CD4-positive, CD25-positive, alpha-beta regulatory T cell (primary cell): Measurements from ENCODE around the gene ADH1C. TPM values are rescaled to one million over a fixed set of nuclear protein-coding genes. Genes with fewer than 3 reads are reported as not detected.
"Not testable (repeated sequence)": the region's sequence is repeated elsewhere in the genome, so short reads cannot be mapped to it uniquely, and the experiment has no call there.

Experiments
- ATAC-seq, 2 donors: fragments of 150-1000 bp; cut with Tn5 transposase; one replicate each; pipeline ENCODE4 v1.10.0; 2021; ENCODE audit warnings: low read depth in 2 of 2, moderate number of reproducible peaks in 2 of 2, moderate library complexity in 1 of 2
- DNase-seq, 3 donors: peaks; one replicate each; pipeline versions ENCODE4 v3.0.0 to v3.0.0-alpha.2; 2012 to 2022; ENCODE audit warnings: mixed read lengths in 1 of 3
- H3K27ac ChIP-seq: one replicate; pipeline ENCODE4 v1.7.0; 2013; ENCODE audit warnings: mild to moderate bottlenecking, low read length; ENCODE audit not compliant: insufficient read depth, poor library complexity, severe bottlenecking
- H3K27me3 ChIP-seq: one replicate; pipeline ENCODE4 v1.7.0; 2013; ENCODE audit warnings: low read length; ENCODE audit not compliant: control insufficient read depth, insufficient read depth
- H3K36me3 ChIP-seq: one replicate; pipeline ENCODE4 v1.7.0; 2013; ENCODE audit warnings: mild to moderate bottlenecking, low read length, moderate library complexity; ENCODE audit not compliant: control insufficient read depth, insufficient read depth
- H3K4me1 ChIP-seq: 2 replicates; pipeline ENCODE4 v1.7.0; 2013; ENCODE audit warnings: mild to moderate bottlenecking, low read length; ENCODE audit not compliant: insufficient read depth, control insufficient read depth, poor library complexity, severe bottlenecking
- H3K4me3 ChIP-seq: one replicate; pipeline ENCODE4 v1.7.0; 2013; ENCODE audit warnings: low read depth, mild to moderate bottlenecking, low read length, moderate library complexity
- H3K9me3 ChIP-seq, 2 experiments: 1 replicate in 1 of 2; 2 replicates in 1 of 2; pipeline ENCODE4 v1.7.0; 2013; ENCODE audit warnings: low read length in 2 of 2, mild to moderate bottlenecking in 1 of 2, moderate library complexity in 1 of 2; ENCODE audit not compliant: control insufficient read depth in 2 of 2
- H3K27ac Mint-ChIP-seq, 3 donors: one replicate each; pipeline ENCODE4 v1.8.0; 2020 to 2022; ENCODE audit warnings: mild to moderate bottlenecking in 3 of 3, mixed read lengths in 3 of 3, moderate library complexity in 2 of 3
- H3K27me3 Mint-ChIP-seq: one replicate; pipeline ENCODE4 v1.8.0; 2022; ENCODE audit warnings: mild to moderate bottlenecking, mixed read lengths
- H3K36me3 Mint-ChIP-seq: one replicate; pipeline ENCODE4 v1.8.0; 2020; ENCODE audit warnings: mixed read lengths
- H3K4me1 Mint-ChIP-seq, 4 donors: one replicate each; pipeline ENCODE4 v1.8.0; 2020 to 2022; ENCODE audit warnings: mixed read lengths in 4 of 4, mild to moderate bottlenecking in 1 of 4
- H3K4me3 Mint-ChIP-seq, 4 donors: one replicate each; pipeline ENCODE4 v1.8.0; 2020 to 2022; ENCODE audit warnings: mild to moderate bottlenecking in 4 of 4, mixed read lengths in 4 of 4, moderate library complexity in 3 of 4
- H3K9me3 Mint-ChIP-seq, 7 donors: one replicate each; pipeline ENCODE4 v1.8.0; 2020 to 2022; ENCODE audit warnings: mixed read lengths in 7 of 7, mild to moderate bottlenecking in 3 of 7, moderate library complexity in 2 of 7
- polyA plus RNA-seq, 4 donors: library from polyadenylated mRNA; unstranded; fragments of 300-500 nt; fragmentation: Illumina TruSeq; gene quantifications; one replicate each; pipeline ENCODE4 v1.2.3, GENCODE V29; 2021
- total RNA-seq: library from RNA; stranded (reverse); gene quantifications from one replicate; pipeline ENCODE4 v1.2.3, GENCODE V29; 2022

Gene ADH1C
- total and polyA plus RNA-seq, 5 donors from 2014 or later = not detected

DNA sequence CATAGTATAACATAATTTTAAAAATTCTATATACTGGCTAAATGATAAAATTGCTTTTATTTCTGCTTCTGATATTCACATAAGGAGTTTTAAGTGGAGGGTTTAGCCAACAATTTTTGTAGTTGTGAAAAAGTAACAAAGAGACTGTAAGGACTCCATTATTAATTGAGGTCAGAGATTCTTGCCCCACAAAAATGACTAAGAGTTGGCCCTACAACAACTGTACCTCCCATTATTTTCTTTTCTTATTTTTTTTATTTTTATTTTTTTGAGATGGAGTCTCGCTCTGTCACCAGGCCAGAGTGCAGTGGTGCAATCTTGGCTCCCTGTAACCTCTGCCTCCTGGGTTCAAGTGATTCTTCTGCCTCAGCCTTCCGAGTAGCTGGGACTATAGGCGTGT lies 21.9 kb downstream of the ADH1C start:
- Mint-ChIP-seq H3K27ac (peak overlapping the region in 1 of 3 donors; percentile 24), H3K4me1 (no peaks in the 10 kb centered on the region), H3K4me3 (no peak overlapping the region)

DNA sequence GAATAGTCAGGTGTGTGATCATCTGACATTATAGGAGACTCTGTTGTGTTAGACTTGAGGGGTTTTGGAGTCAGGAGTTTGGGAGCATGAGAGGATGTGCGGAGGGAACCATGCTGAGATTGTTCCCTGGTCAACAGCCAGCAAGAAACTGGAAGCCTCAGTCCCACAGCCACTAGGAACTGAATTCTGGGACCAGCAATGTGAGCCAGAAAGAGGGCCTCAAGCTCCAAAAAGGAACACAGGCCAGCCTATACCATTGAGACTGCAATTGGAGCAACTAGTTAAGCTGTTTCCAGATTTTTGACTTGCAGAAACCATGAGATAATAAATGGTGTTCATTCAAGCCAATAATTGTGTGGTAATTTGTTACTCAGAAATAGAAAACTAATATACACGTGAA lies 22.7 kb downstream of the ADH1C start:
- DNase-seq = no peak
- no peaks in the 10 kb centered on the region for H3K36me3 Mint-ChIP-seq

More for the DNA sequence above, 21.9 kb downstream of the ADH1C start:
- Mint-ChIP-seq H3K36me3 (no peaks in the 10 kb centered on the region), H3K9me3 (peaks cover 0 to 4% (median 2%) of the 10 kb centered on the region in 7 donors), H3K27me3 (no peaks in the 10 kb centered on the region)
- no peaks in the 10 kb centered on the region for H3K27me3 ChIP-seq
- no peaks in the 10 kb centered on the region for H3K36me3 ChIP-seq
- H3K27ac ChIP-seq = no peak overlapping the region
- H3K4me3 ChIP-seq = no peak overlapping the region
- ATAC-seq (no peak), DNase-seq (no peak)
- no peaks in the 10 kb centered on the region for H3K9me3 ChIP-seq
- H3K4me1 ChIP-seq = no peaks in the 10 kb centered on the region

DNA sequence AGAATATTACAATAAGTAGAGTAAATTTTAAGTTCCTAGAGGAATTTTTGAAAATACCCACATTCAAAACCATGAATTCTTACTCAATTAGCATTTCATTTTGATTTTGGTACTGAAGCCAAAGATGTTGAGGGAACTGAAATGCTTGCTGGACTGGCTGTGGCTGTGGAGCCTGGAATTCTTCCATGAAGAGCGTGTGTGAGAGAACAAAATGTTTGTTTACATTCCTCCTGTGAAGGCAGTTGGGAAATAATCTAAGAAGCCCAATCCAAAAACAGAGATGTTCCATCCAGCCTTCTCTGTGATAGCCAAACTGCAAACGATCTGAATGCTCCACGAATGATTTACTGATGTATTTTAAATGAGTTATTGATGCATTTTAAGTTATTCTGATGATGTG lies 27.6 kb downstream of the ADH1C start:
- no peak for DNase-seq
- no peak overlapping the region for H3K4me3 Mint-ChIP-seq
- H3K4me1 Mint-ChIP-seq = no peaks in the 10 kb centered on the region
- no peaks in the 10 kb centered on the region for H3K27me3 Mint-ChIP-seq
- no peak for ATAC-seq
- H3K27ac Mint-ChIP-seq = no peak overlapping the region
- Histone ChIP-seq H3K9me3 (no peaks in the 10 kb centered on the region), H3K36me3 (no peaks in the 10 kb centered on the region), H3K27me3 (no peaks in the 10 kb centered on the region), H3K4me1 (no peaks in the 10 kb centered on the region), H3K4me3 (no peak overlapping the region), H3K27ac (no peak overlapping the region)
- H3K36me3 Mint-ChIP-seq = no peaks in the 10 kb centered on the region
- peaks cover 0 to 3% (median 0%) of the 10 kb centered on the region in 7 donors for H3K9me3 Mint-ChIP-seq

More for the DNA sequence above, 22.7 kb downstream of the ADH1C start:
- no peaks in the 10 kb centered on the region for H3K27me3 ChIP-seq
- H3K4me1 Mint-ChIP-seq = no peaks in the 10 kb centered on the region
- H3K27ac Mint-ChIP-seq = no peak overlapping the region
- no peak overlapping the region for H3K4me3 ChIP-seq
- H3K9me3 ChIP-seq = no peaks in the 10 kb centered on the region
- H3K4me3 Mint-ChIP-seq = no peak overlapping the region
- no peak overlapping the region for H3K27ac ChIP-seq
- no peaks in the 10 kb centered on the region for H3K27me3 Mint-ChIP-seq
- peaks cover 0 to 4% (median 2%) of the 10 kb centered on the region in 7 donors for H3K9me3 Mint-ChIP-seq
- H3K4me1 ChIP-seq = no peaks in the 10 kb centered on the region
- ATAC-seq = no peak
- H3K36me3 ChIP-seq = no peaks in the 10 kb centered on the region

DNA sequence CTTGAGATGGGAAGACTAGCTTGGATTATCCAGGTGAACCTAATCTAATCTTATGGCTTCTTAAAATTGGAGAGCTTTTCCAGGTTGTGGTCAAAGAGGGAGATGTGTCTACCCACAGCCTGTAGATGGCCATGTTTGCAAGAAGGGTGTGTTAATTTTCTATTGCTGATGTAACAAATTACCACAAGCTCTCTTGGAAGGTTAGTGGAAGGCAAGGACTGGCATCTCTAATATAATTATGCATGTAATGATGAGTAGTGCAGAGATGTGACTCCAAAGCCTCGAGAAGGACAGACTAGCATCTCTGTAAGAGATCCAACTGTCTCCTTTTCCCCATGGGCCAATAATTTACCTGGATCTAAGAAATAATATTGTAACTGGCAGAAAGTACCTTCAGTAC lies 28.2 kb downstream of the ADH1C start:
- DNase-seq (no peak), ATAC-seq (no peak)
- Histone ChIP-seq H3K27me3 (no peaks in the 10 kb centered on the region), H3K36me3 (no peaks in the 10 kb centered on the region), H3K27ac (no peak overlapping the region), H3K4me1 (no peaks in the 10 kb centered on the region), H3K4me3 (no peak overlapping the region), H3K9me3 (no peaks in the 10 kb centered on the region)
- Mint-ChIP-seq H3K9me3 (peaks cover 0 to 3% (median 0%) of the 10 kb centered on the region in 7 donors), H3K27me3 (no peaks in the 10 kb centered on the region), H3K4me3 (no peak overlapping the region), H3K4me1 (no peaks in the 10 kb centered on the region), H3K36me3 (no peaks in the 10 kb centered on the region), H3K27ac (no peak overlapping the region)

DNA sequence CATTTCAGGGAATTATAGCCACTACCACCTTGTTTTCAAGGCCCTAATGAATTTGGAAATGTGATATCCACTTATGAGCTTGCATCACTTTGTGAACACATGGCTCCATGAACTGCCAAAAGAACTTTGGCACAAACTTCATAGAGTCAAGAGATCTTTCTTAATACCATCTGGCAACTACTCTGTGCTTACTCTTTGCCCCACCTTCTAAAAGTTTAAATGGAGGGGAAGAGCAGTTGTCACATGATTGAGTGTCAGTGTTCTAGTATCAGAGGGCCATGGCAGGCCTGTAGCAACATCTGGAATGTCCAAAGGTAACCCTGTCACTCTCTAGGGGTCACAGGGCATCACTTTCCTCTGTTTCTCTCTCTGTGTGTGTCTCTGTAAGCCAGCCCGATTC lies 28.8 kb downstream of the ADH1C start:
- ATAC-seq = no peak
- H3K4me3 ChIP-seq = no peak overlapping the region
- H3K27me3 Mint-ChIP-seq = no peaks in the 10 kb centered on the region
- H3K9me3 ChIP-seq = no peaks in the 10 kb centered on the region
- H3K27me3 ChIP-seq = no peaks in the 10 kb centered on the region
- H3K9me3 Mint-ChIP-seq = peaks cover 0 to 2% (median 0%) of the 10 kb centered on the region in 7 donors
- no peaks in the 10 kb centered on the region for H3K36me3 Mint-ChIP-seq
- H3K27ac ChIP-seq = no peak overlapping the region
- no peaks in the 10 kb centered on the region for H3K4me1 ChIP-seq
- no peaks in the 10 kb centered on the region for H3K36me3 ChIP-seq
- DNase-seq = no peak
- H3K4me3 Mint-ChIP-seq = no peak overlapping the region
- H3K27ac Mint-ChIP-seq = no peak overlapping the region
- no peaks in the 10 kb centered on the region for H3K4me1 Mint-ChIP-seq

DNA sequence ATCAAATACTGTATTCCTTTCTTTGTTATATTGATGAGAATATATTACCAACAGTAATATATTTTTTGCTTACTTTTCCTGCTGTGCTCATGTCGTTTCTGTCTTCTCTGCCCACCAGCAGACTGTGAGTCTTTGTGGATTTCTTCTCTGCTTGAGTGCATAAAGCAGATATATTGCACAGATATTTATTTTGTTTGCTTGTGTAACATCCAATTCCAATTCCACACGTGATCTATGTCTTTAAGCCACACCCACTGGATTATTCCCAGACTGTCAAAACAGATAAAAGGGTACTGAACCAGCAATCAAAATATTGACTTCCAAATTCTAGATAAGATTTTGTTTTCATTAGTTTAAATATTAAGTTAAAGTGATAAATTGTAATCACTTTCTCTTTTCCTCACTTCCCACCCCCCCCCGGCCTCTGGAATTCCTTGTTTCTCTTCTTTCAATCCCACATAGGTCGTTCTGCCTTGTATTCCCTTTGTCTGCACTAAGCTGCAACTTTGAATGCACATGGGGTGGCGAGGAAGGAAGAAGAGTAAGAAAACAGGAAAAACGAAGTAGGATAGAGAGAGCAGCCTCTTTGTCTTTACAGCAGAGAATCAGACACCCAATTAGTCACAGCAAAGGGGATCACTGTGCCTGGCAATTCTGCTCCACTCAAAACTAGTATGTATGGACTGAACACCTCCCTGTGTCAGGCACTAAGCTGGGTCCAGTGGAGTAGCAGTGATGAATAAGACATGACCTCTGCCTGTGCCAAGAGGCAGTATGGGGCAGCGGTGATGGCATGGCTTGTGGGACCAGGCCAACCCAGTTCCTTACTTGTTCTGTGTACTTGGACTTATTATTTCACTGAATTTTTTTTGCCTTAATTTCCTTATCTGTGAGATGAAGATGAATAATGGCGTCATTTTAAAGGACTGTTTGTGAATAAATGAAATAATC lies 31.0 kb downstream of the ADH1C start, which contains the start of gene ADH1B:
Gene ADH1B, minus strand, starts transcription at position 161 of the 951 bp plus-strand sequence. Its CDS starts 70 bp downstream, at position 91.
- Mint-ChIP-seq H3K4me1 (no peaks in the 10 kb centered on the region), H3K4me3 (no peak within 1 kb of the TSS), H3K27ac (no peak within 1 kb of the TSS), H3K27me3 (no peaks in the 10 kb centered on the region), H3K36me3 (no peaks in the 10 kb centered on the region), H3K9me3 (peaks cover 0 to 2% (median 0%) of the 10 kb centered on the region in 7 donors)
- Histone ChIP-seq H3K27me3 (no peaks in the 10 kb centered on the region), H3K36me3 (no peaks in the 10 kb centered on the region), H3K27ac (no peak within 1 kb of the TSS), H3K9me3 (no peaks in the 10 kb centered on the region), H3K4me1 (no peaks in the 10 kb centered on the region), H3K4me3 (no peak within 1 kb of the TSS)
- no peak for DNase-seq
- no peak for ATAC-seq

DNA sequence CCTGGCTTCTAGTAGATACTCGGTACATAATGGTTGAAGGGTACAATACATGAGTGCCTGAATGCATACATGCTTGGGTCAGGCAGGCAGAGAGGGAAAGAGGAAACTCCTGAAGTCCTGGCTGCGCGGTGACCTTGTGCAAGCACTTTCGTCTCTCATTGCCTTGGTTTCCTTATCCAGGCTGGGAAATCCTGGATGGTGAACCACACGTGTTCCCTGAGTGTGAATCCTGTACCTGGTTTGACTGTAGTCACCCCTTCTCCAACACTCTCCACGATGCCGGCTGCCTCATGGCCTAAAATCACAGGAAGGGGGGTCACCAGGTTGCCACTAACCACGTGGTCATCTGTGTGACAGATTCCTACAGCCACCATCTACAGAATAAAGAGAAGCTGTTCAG lies 34.7 kb downstream of the ADH1C start:
- not testable (repeated sequence) for H3K36me3 ChIP-seq, H3K27me3 ChIP-seq, H3K4me1 Mint-ChIP-seq, DNase-seq, H3K27me3 Mint-ChIP-seq, H3K9me3 Mint-ChIP-seq, H3K27ac ChIP-seq, H3K36me3 Mint-ChIP-seq, ATAC-seq, H3K4me3 Mint-ChIP-seq, H3K4me3 ChIP-seq, H3K4me1 ChIP-seq, H3K9me3 ChIP-seq, H3K27ac Mint-ChIP-seq

DNA sequence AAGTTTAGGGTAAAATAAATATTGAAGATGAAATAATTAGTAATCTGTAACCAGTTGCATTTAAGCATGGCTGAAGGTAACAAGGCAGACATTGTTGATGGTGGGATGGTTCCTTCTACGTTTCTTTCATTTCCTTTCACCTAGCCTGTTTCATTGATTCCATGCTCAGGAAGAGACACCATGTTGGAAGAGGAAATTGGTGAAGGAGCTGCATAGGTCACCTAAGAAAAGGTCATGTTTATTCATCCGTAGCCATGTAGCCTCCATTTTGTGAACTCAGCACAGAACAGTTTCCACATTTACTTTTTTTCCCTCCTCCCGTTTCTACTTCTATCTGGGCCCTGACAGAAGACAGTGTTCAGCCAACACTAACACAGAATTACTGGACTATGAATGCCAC lies 35.2 kb downstream of the ADH1C start:
- H3K4me3 Mint-ChIP-seq = no peak overlapping the region

More for the DNA sequence above, 35.2 kb downstream of the ADH1C start:
- Mint-ChIP-seq H3K27me3 (no peaks in the 10 kb centered on the region), H3K4me1 (no peaks in the 10 kb centered on the region), H3K27ac (no peak overlapping the region), H3K36me3 (no peaks in the 10 kb centered on the region), H3K9me3 (peaks cover 0 to 1% (median 0%) of the 10 kb centered on the region in 7 donors)
- Histone ChIP-seq H3K36me3 (no peaks in the 10 kb centered on the region), H3K4me1 (no peaks in the 10 kb centered on the region), H3K27ac (no peak overlapping the region), H3K4me3 (no peak overlapping the region), H3K27me3 (no peaks in the 10 kb centered on the region), H3K9me3 (no peaks in the 10 kb centered on the region)
- DNase-seq (no peak), ATAC-seq (no peak)
